IMR-90 (cell line): ENCODE results near the gene ABCB1. TPM values are rescaled to one million over a fixed set of nuclear protein-coding genes. Genes with fewer than 3 reads are reported as not detected.

Experiments
- ATAC-seq: fragments of 200-7000 bp; cut with Tn5 transposase; 2 replicates; pipeline ENCODE4 v1.9.1; 2020; ENCODE audit warnings: low read depth, mild to moderate bottlenecking, moderate library complexity
- BruUV-seq: library from RNA; stranded (reverse); fragments of 400-500 nt; replicated peaks from 2 replicates; lab custom pipeline; 2021; lab: Mats Ljungman, UMichigan
- CTCF ChIA-PET: fragments of 300-600 bp; formaldehyde crosslinking; extraction: SDS; loops from one replicate; lab custom pipeline; 2021; ENCODE audit warnings: antibody characterized with exemption; lab: Yijun Ruan, JAX
- POLR2A ChIA-PET: fragments of 300-600 bp; sonication (Branson Sonifier 250); formaldehyde crosslinking; loops from one replicate; lab custom pipeline; 2022; ENCODE audit warnings: antibody characterized with exemption; ENCODE audit not compliant: unreplicated experiment; lab: Charles Lee
- DNase-seq: peaks from one replicate; pipeline ENCODE4 v3.0.0; 2013
- H2AFZ ChIP-seq: replicated peaks from 2 replicates; pipeline ENCODE3; 2013; ENCODE audit warnings: low read length, mild to moderate bottlenecking; ENCODE audit not compliant: poor library complexity
- H2AK5ac ChIP-seq: 2 replicates; pipeline ENCODE4 v1.6.1; 2013; ENCODE audit warnings: low read depth, low read length, inconsistent platforms
- H2AK9ac ChIP-seq: replicated peaks from 2 replicates; pipeline ENCODE3; 2013; ENCODE audit warnings: mild to moderate bottlenecking, low read depth, low read length, moderate library complexity; ENCODE audit not compliant: poor library complexity
- H2BK120ac ChIP-seq: 2 replicates; pipeline ENCODE4 v1.6.1; 2013; ENCODE audit warnings: low read depth, low read length, inconsistent platforms
- H2BK15ac ChIP-seq: 3 replicates; pipeline ENCODE4 v1.6.1; 2013; ENCODE audit warnings: low read depth, low read length, inconsistent platforms
- H2BK20ac ChIP-seq: 2 replicates; pipeline ENCODE4 v1.6.1; 2013; ENCODE audit warnings: low read depth, mild to moderate bottlenecking, inconsistent platforms, low read length, moderate library complexity
- H2BK5ac ChIP-seq: 2 replicates; pipeline ENCODE4 v1.6.1; 2013; ENCODE audit warnings: mild to moderate bottlenecking, low read depth, low read length, inconsistent platforms; ENCODE audit not compliant: poor library complexity, severe bottlenecking
- H3K14ac ChIP-seq: replicated peaks from 2 replicates; pipeline ENCODE4 v1.6.1; 2013; ENCODE audit warnings: low read depth, low read length, inconsistent platforms
- H3K18ac ChIP-seq: 2 replicates; pipeline ENCODE4 v1.6.1; 2013; ENCODE audit warnings: low read depth, low read length, control low read depth
- H3K23ac ChIP-seq: 2 replicates; pipeline ENCODE4 v1.6.1; 2013; ENCODE audit warnings: low read depth, low read length, inconsistent platforms
- H3K27ac ChIP-seq: 2 replicates; pipeline ENCODE4 v1.5.1; 2013; ENCODE audit warnings: mild to moderate bottlenecking, control low read depth, low read length; ENCODE audit not compliant: insufficient read depth
- H3K27me3 ChIP-seq: 2 replicates; pipeline ENCODE4 v1.6.1; 2013; ENCODE audit warnings: low read length; ENCODE audit not compliant: control insufficient read depth, insufficient read depth
- H3K36me3 ChIP-seq: 2 replicates; pipeline ENCODE4 v1.6.1; 2013; ENCODE audit warnings: low read length, mixed read lengths; ENCODE audit not compliant: control insufficient read depth, insufficient read depth
- H3K4ac ChIP-seq: 2 replicates; pipeline ENCODE4 v1.6.1; 2013; ENCODE audit warnings: low read depth, low read length, inconsistent platforms
- H3K4me1 ChIP-seq: 2 replicates; pipeline ENCODE4 v1.6.1; 2013; ENCODE audit warnings: low read length, mixed read lengths; ENCODE audit not compliant: control insufficient read depth, insufficient read depth
- H3K4me2 ChIP-seq: 2 replicates; pipeline ENCODE4 v1.6.1; 2013; ENCODE audit warnings: low read depth, mild to moderate bottlenecking, control low read depth, low read length, moderate library complexity
- H3K4me3 ChIP-seq: 2 replicates; pipeline ENCODE4 v1.5.1; 2013; ENCODE audit warnings: low read depth, mild to moderate bottlenecking, control low read depth, low read length, moderate library complexity; ENCODE audit not compliant: insufficient read depth
- H3K56ac ChIP-seq: 2 replicates; pipeline ENCODE4 v1.6.1; 2013; ENCODE audit warnings: low read length, inconsistent platforms; ENCODE audit not compliant: insufficient read depth; ENCODE audit errors: extremely low read depth
- H3K79me1 ChIP-seq, 2 experiments: 2 replicates each; pipeline ENCODE4 v1.6.1; 2013; ENCODE audit warnings: low read length in 2 of 2, inconsistent platforms in 1 of 2, low read depth in 1 of 2
- H3K9ac ChIP-seq: 2 replicates; pipeline ENCODE4 v1.6.1; 2013; ENCODE audit warnings: low read depth, low read length, control low read depth
- H3K9me1 ChIP-seq: 2 replicates; pipeline ENCODE4 v1.6.1; 2013; ENCODE audit warnings: low read length, inconsistent platforms; ENCODE audit not compliant: insufficient read depth
- H3K9me3 ChIP-seq: 2 replicates; pipeline ENCODE4 v1.6.1; 2013; ENCODE audit warnings: low read length; ENCODE audit not compliant: control insufficient read depth, insufficient read depth
- H4K20me1 ChIP-seq: 2 replicates; pipeline ENCODE4 v1.6.1; 2013; ENCODE audit warnings: low read length, inconsistent platforms; ENCODE audit not compliant: insufficient read depth
- H4K5ac ChIP-seq: 2 replicates; pipeline ENCODE4 v1.6.1; 2013; ENCODE audit warnings: mild to moderate bottlenecking, low read depth, low read length, control low read depth
- H4K8ac ChIP-seq, 2 experiments: 2 replicates each; pipeline ENCODE4 v1.6.1; 2013; ENCODE audit warnings: low read depth in 2 of 2, low read length in 2 of 2, control low read depth in 1 of 2, inconsistent platforms in 1 of 2
- H4K91ac ChIP-seq: 2 replicates; pipeline ENCODE4 v1.6.1; 2013; ENCODE audit warnings: low read depth, low read length, inconsistent platforms; ENCODE audit not compliant: insufficient read depth
- BHLHE40 ChIP-seq: fragments of 150-350 bp; IDR thresholded peaks from 2 replicates; pipeline ENCODE4 v1.6.1; 2016; ENCODE audit warnings: mild to moderate bottlenecking, low read depth, low read length
- CEBPB ChIP-seq: IDR thresholded peaks from 2 replicates; pipeline ENCODE4 v1.6.1; 2012; ENCODE audit warnings: low read depth, low read length, improper control_type of control experiment
- CHD1 ChIP-seq: IDR thresholded peaks from 2 replicates; pipeline ENCODE4 v1.6.1; 2012; ENCODE audit warnings: low read depth, low read length, improper control_type of control experiment
- FOS ChIP-seq: fragments of 150-350 bp; IDR thresholded peaks from 2 replicates; pipeline ENCODE4 v1.6.1; 2016; ENCODE audit warnings: low read depth, low read length
- MAFK ChIP-seq: IDR thresholded peaks from 2 replicates; pipeline ENCODE4 v1.6.1; 2012; ENCODE audit warnings: low read depth, low read length, improper control_type of control experiment
- MAZ ChIP-seq: IDR thresholded peaks from 2 replicates; pipeline ENCODE4 v1.6.1; 2012; ENCODE audit warnings: low read depth, mild to moderate bottlenecking, low read length, improper control_type of control experiment, moderate library complexity, borderline replicate concordance
- MXI1 ChIP-seq: IDR thresholded peaks from 2 replicates; pipeline ENCODE4 v1.6.1; 2012; ENCODE audit warnings: low read depth, mild to moderate bottlenecking, low read length, moderate library complexity, borderline replicate concordance
- NFE2L2 ChIP-seq: fragments of 150-350 bp; IDR thresholded peaks from 2 replicates; pipeline ENCODE4 v1.6.1; 2016; ENCODE audit warnings: low read depth, mild to moderate bottlenecking, low read length
- POLR2A ChIP-seq: IDR thresholded peaks from 2 replicates; pipeline ENCODE4 v1.6.1; 2012; ENCODE audit warnings: mild to moderate bottlenecking, low read depth, low read length
- RAD21 ChIP-seq: IDR thresholded peaks from 2 replicates; pipeline ENCODE4 v1.6.1; 2012; ENCODE audit warnings: low read length, improper control_type of control experiment
- RCOR1 ChIP-seq: IDR thresholded peaks from 2 replicates; pipeline ENCODE4 v1.6.1; 2012; ENCODE audit warnings: mild to moderate bottlenecking, low read length, improper control_type of control experiment; ENCODE audit not compliant: insufficient replicate concordance
- RFX5 ChIP-seq: IDR thresholded peaks from 2 replicates; pipeline ENCODE4 v1.8.0; 2012; ENCODE audit warnings: low read depth, mild to moderate bottlenecking, low read length, moderate library complexity
- SMC3 ChIP-seq: fragments of 150-350 bp; IDR thresholded peaks from 2 replicates; pipeline ENCODE4 v1.6.1; 2016; ENCODE audit warnings: low read depth, mild to moderate bottlenecking, antibody characterized with exemption, low read length, moderate library complexity
- WGBS, 2 experiments: methylation state at CpG; one replicate each; pipeline versions ENCODE4 v1.1.5 to v1.1.7; 2013; ENCODE audit warnings: missing lambda C conversion rate in 2 of 2; ENCODE audit not compliant: insufficient read length in 1 of 2; ENCODE audit errors: extremely low coverage in 2 of 2; 5-methylcytosine and 5-hydroxymethylcytosine counted together
- dilution Hi-C: fragments of 300-500 bp; cut with HindIII; formaldehyde crosslinking; loops from one replicate; pipeline ENCODE4 v1.14.3; 2018; ENCODE audit warnings: low sequenced_read_pairs; ENCODE audit not compliant: unreplicated experiment
- in situ Hi-C: fragments of 300-500 bp; cut with MboI; formaldehyde crosslinking; loops from 3 replicates; pipeline ENCODE4 v1.14.3; 2019; ENCODE audit warnings: low sequenced_read_pairs, inconsistent platforms, mixed read lengths
- intact Hi-C: fragments of 100-400 bp; cut with micrococcal nuclease; formaldehyde crosslinking; loops from 2 replicates; pipeline ENCODE4 v1.10.0; 2022
- polyA plus RNA-seq, 3 experiments: library from polyadenylated mRNA; depleted of rRNA; stranded (reverse); fragments of >200 nt; gene quantifications; 2 replicates each; pipeline ENCODE4 v1.2.3, GENCODE V29; 2012; ENCODE audit warnings: low replicate concordance in 1 of 3
- total RNA-seq: library from RNA; depleted of rRNA; stranded (reverse); fragments of >200 nt; gene quantifications from 2 replicates; pipeline ENCODE4 v1.2.3, GENCODE V29; 2012
- TF ChIP-seq, protein P1 (sequence below): conservative IDR thresholded peaks from 2 replicates; pipeline ENCODE4 v1.5.1; 2012; ENCODE audit warnings: mild to moderate bottlenecking, low read depth, low read length, improper control_type of control experiment
- TF ChIP-seq, protein P2 (sequence below): fragments of 150-350 bp; IDR thresholded peaks from 2 replicates; pipeline ENCODE4 v1.6.1; 2016; ENCODE audit warnings: low read depth, mild to moderate bottlenecking, low read length, moderate library complexity, borderline replicate concordance
- TF ChIP-seq, protein P3 (sequence below): fragments of 150-350 bp; IDR thresholded peaks from 2 replicates; pipeline ENCODE4 v1.6.1; 2017; ENCODE audit warnings: mild to moderate bottlenecking, antibody characterized with exemption, low read length, low read depth

The ABCB1 gene
- total and polyA plus RNA-seq, 2 of the 4 experiments (the other 2 are of a cell fraction) = 0.80 to 0.90 TPM

DNA sequence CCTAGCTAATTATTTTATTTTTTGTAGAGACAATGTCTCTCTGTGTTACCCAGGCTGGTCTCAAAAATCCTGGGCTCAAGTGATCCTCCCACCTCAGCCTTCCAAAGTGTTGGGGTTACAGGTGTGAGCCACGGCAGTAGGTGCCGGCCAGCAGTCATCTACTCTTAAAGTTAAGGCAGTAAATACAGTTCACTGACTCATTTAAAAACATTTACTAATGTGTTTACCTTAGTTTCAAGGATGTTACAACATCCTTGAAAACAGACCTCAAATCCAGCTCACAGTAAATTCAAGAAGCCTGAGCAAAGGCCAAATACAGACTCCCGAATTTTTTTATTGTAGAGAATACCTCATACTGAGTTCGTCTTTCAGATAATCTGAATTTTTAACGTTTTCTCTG, 95.6 kb downstream of the ABCB1 start:
- Histone ChIP-seq H2BK120ac (no peak overlapping the region), H3K9ac (no peak overlapping the region), H2AK9ac (no peak overlapping the region), H2AK5ac (no peak overlapping the region), H4K8ac (no peak overlapping the region), H4K5ac (no peak overlapping the region), H2BK20ac (no peak overlapping the region), H3K4ac (no peak overlapping the region), H3K9me1 (no peaks in the 10 kb centered on the region), H3K27ac (no peak overlapping the region), H3K4me2 (no peak overlapping the region), H3K4me1 (peaks cover 3% of the 10 kb centered on the region; the same call in 1 of the 2 replicates), H3K27me3 (peaks cover 2% of the 10 kb centered on the region; the same call in 1 of the 2 replicates), H4K20me1 (no peaks in the 10 kb centered on the region), H3K4me3 (no peak overlapping the region), H2BK15ac (no peak overlapping the region), H3K23ac (no peak overlapping the region), H3K56ac (no peak overlapping the region), H3K18ac (no peak overlapping the region), H3K36me3 (no peaks in the 10 kb centered on the region), H2AFZ (no peak overlapping the region), H3K14ac (no peak overlapping the region), H2BK5ac (no peak overlapping the region), H3K79me1 (no peaks in the 10 kb centered on the region), H3K9me3 (no peaks in the 10 kb centered on the region), H4K91ac (no peak overlapping the region)
- ATAC-seq (peak; percentile 48; the same call in 1 of the 2 replicates), DNase-seq (peak; percentile 3)
- intact Hi-C loops (loop anchor here (5.0 kb wide), 2 partner anchors 117 to 292 kb away; no protein-coding TSS in a partner anchor), dilution Hi-C loops (no loop called here), in situ Hi-C loops (loop anchor here (10.0 kb wide), 2 partner anchors 380 to 610 kb away; no protein-coding TSS in a partner anchor)
- WGBS, 2 experiments = no CpG with 5 or more reads among the region's 5 CpGs
- ChIA-PET CTCF (interaction anchor here (1.4 to 1.5 kb wide), 2 partner anchors 7 to 382 kb away, joined by 4 read pairs; no protein-coding TSS in a partner anchor), POLR2A (no interaction called here)
- TF ChIP-seq FOS = no peak
- no peak for TF ChIP-seq MAFK
- TF ChIP-seq CEBPB = no peak
- TF ChIP-seq, protein P1, sequence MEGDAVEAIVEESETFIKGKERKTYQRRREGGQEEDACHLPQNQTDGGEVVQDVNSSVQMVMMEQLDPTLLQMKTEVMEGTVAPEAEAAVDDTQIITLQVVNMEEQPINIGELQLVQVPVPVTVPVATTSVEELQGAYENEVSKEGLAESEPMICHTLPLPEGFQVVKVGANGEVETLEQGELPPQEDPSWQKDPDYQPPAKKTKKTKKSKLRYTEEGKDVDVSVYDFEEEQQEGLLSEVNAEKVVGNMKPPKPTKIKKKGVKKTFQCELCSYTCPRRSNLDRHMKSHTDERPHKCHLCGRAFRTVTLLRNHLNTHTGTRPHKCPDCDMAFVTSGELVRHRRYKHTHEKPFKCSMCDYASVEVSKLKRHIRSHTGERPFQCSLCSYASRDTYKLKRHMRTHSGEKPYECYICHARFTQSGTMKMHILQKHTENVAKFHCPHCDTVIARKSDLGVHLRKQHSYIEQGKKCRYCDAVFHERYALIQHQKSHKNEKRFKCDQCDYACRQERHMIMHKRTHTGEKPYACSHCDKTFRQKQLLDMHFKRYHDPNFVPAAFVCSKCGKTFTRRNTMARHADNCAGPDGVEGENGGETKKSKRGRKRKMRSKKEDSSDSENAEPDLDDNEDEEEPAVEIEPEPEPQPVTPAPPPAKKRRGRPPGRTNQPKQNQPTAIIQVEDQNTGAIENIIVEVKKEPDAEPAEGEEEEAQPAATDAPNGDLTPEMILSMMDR = no peak
- no peak for TF ChIP-seq POLR2A
- no peak for TF ChIP-seq RCOR1
- TF ChIP-seq, protein P2, sequence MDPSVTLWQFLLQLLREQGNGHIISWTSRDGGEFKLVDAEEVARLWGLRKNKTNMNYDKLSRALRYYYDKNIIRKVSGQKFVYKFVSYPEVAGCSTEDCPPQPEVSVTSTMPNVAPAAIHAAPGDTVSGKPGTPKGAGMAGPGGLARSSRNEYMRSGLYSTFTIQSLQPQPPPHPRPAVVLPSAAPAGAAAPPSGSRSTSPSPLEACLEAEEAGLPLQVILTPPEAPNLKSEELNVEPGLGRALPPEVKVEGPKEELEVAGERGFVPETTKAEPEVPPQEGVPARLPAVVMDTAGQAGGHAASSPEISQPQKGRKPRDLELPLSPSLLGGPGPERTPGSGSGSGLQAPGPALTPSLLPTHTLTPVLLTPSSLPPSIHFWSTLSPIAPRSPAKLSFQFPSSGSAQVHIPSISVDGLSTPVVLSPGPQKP = no peak
- no peak for TF ChIP-seq NFE2L2
- TF ChIP-seq, protein P3, sequence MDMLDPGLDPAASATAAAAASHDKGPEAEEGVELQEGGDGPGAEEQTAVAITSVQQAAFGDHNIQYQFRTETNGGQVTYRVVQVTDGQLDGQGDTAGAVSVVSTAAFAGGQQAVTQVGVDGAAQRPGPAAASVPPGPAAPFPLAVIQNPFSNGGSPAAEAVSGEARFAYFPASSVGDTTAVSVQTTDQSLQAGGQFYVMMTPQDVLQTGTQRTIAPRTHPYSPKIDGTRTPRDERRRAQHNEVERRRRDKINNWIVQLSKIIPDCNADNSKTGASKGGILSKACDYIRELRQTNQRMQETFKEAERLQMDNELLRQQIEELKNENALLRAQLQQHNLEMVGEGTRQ = no peak
- no peak for TF ChIP-seq MAZ
- TF ChIP-seq MXI1 = no peak
- TF ChIP-seq SMC3 = no peak
- no peak for TF ChIP-seq BHLHE40
- TF ChIP-seq CHD1 = no peak
- TF ChIP-seq RAD21 = no peak
- TF ChIP-seq RFX5 = no peak
- BruUV-seq = no TSS peak
